HG02610 (cell line): ENCODE measurements around the gene RPL13.

Experiments
- ATAC-seq: cut with Tn5 transposase; IDR thresholded peaks from one replicate; pipeline ENCODE4 v1.9.1; 2021; ENCODE audit warnings: mild to moderate bottlenecking, moderate library complexity; ENCODE audit not compliant: unreplicated experiment

Gene RPL13

GRCh38 chr16:89595330-89596060 lies 35.0 kb downstream of the RPL13 start:
- no peak for ATAC-seq

GRCh38 chr16:89596061-89596689 lies 35.7 kb downstream of the RPL13 start:
- ATAC-seq: no peak

GRCh38 chr16:89596957-89597649 lies 36.6 kb downstream of the RPL13 start:
- no peak for ATAC-seq

GRCh38 chr16:89598199-89598598 lies 37.7 kb downstream of the RPL13 start:
- no peak for ATAC-seq

GRCh38 chr16:89599451-89599858 lies 39.0 kb downstream of the RPL13 start:
- no peak for ATAC-seq

- ATAC-seq: no peak
These were observed 39.4 kb downstream of the RPL13 start for GRCh38 chr16:89599902-89600301.

GRCh38 chr16:89600427-89600826 lies 39.9 kb downstream of the RPL13 start:
- no peak for ATAC-seq

GRCh38 chr16:89600956-89601355 lies 40.5 kb downstream of the RPL13 start:
- ATAC-seq: no peak

- ATAC-seq: no peak
These were observed 41.4 kb downstream of the RPL13 start for GRCh38 chr16:89601906-89602272.

GRCh38 chr16:89602273-89602951 lies 41.9 kb downstream of the RPL13 start:
- no peak for ATAC-seq

- no peak for ATAC-seq
These were observed 42.6 kb downstream of the RPL13 start for GRCh38 chr16:89602952-89603590.

GRCh38 chr16:89604764-89605163 lies 44.3 kb downstream of the RPL13 start:
- ATAC-seq: no peak

GRCh38 chr16:89605186-89605970 lies 44.9 kb downstream of the RPL13 start:
- no peak for ATAC-seq

GRCh38 chr16:89606006-89606405 lies 45.5 kb downstream of the RPL13 start:
- no peak for ATAC-seq

- no peak for ATAC-seq
These were observed 47.0 kb downstream of the RPL13 start for GRCh38 chr16:89607453-89607852.

GRCh38 chr16:89607937-89608740 lies 47.7 kb downstream of the RPL13 start:
- no peak for ATAC-seq

- ATAC-seq: no peak
These were observed 49.6 kb downstream of the RPL13 start for GRCh38 chr16:89610108-89610453.

- ATAC-seq: no peak
These were observed 52.1 kb downstream of the RPL13 start for GRCh38 chr16:89612415-89613166.
